K562 (cell line): ENCODE data around the gene RBM19. TPM values are rescaled to one million over a fixed set of nuclear protein-coding genes. Genes with fewer than 3 reads are reported as not detected.

Source experiments
- AFF4 ChIP-seq: sonication (generic); formaldehyde crosslinking; IDR thresholded peaks from 2 replicates; pipeline ENCODE4 v1.8.0; 2023; ENCODE audit warnings: mild to moderate bottlenecking, missing genetic modification reagents
- BACH1 ChIP-seq: fragments of 200-800 bp; sonication (Bioruptor generic); IDR thresholded peaks from 2 replicates; pipeline ENCODE4 v1.6.1; 2016; ENCODE audit warnings: missing genetic modification characterization, missing compliant biosample characterization
- BRD4 ChIP-seq: fragments of 200-600 bp; sonication (generic); IDR thresholded peaks from 2 replicates; pipeline ENCODE4 v1.6.1; 2017; ENCODE audit warnings: inconsistent platforms
- CREB1 ChIP-seq, 2 experiments: sonication (generic) in 1 of 2; formaldehyde crosslinking in 1 of 2; IDR thresholded peaks; 2 replicates each; pipeline versions ENCODE4 v1.6.1 to v1.8.0; 2012 to 2022; ENCODE audit warnings: inconsistent platforms in 1 of 2, mild to moderate bottlenecking in 1 of 2, missing genetic modification reagents in 1 of 2, moderate library complexity in 1 of 2
- CREBBP ChIP-seq: IDR thresholded peaks from one replicate; pipeline ENCODE4 v1.6.1; 2012; ENCODE audit warnings: low read depth, mild to moderate bottlenecking, control low read depth, inconsistent platforms, low read length
- DLX4 ChIP-seq: fragments of 250-450 bp; sonication (Bioruptor Pico); IDR thresholded peaks from 2 replicates; pipeline ENCODE4 v1.6.1; 2021; ENCODE audit warnings: mild to moderate bottlenecking
- GABPA ChIP-seq: fragments of 200-800 bp; sonication (Bioruptor generic); conservative IDR thresholded peaks from 2 replicates; pipeline ENCODE4 v1.6.1; 2016; ENCODE audit warnings: low read depth, missing genetic modification characterization, missing compliant biosample characterization
- HDAC6 ChIP-seq: IDR thresholded peaks from 2 replicates; pipeline ENCODE4 v1.6.1; 2012; ENCODE audit warnings: low read depth, mild to moderate bottlenecking, control low read depth, inconsistent platforms, low read length, moderate library complexity
- LEF1 ChIP-seq: fragments of 450-650 bp; IDR thresholded peaks from 2 replicates; pipeline ENCODE4 v1.6.1; 2016; ENCODE audit warnings: mild to moderate bottlenecking
- SMAD4 ChIP-seq: fragments of 250-450 bp; sonication (Bioruptor Pico); conservative IDR thresholded peaks from 2 replicates; pipeline ENCODE4 v1.8.0; 2021; ENCODE audit warnings: inconsistent platforms, mild to moderate bottlenecking, moderate library complexity
- SMARCA4 ChIP-seq: fragments of 450-650 bp; IDR thresholded peaks from 2 replicates; pipeline ENCODE4 v1.6.1; 2016
- SP1 ChIP-seq: sonication (generic); formaldehyde crosslinking; IDR thresholded peaks from 2 replicates; pipeline ENCODE4 v1.8.1; 2022; ENCODE audit warnings: mild to moderate bottlenecking, missing genetic modification reagents
- SRSF7 ChIP-seq: fragments of 200-400 bp; formaldehyde crosslinking; optimal IDR thresholded peaks from 2 replicates; pipeline ENCODE3; 2017; ENCODE audit warnings: mild to moderate bottlenecking, low read depth, low read length
- ZBTB33 ChIP-seq: sonication (generic); formaldehyde crosslinking; IDR thresholded peaks from 2 replicates; pipeline ENCODE4 v1.8.1; 2023; ENCODE audit warnings: mild to moderate bottlenecking, missing genetic modification reagents
- ZKSCAN8 ChIP-seq: fragments of 200-800 bp; sonication (Bioruptor generic); IDR thresholded peaks from 2 replicates; pipeline ENCODE4 v1.6.1; 2016; ENCODE audit warnings: missing genetic modification characterization, missing compliant biosample characterization
- ZNF212 ChIP-seq: fragments of 450-650 bp; formaldehyde crosslinking; IDR thresholded peaks from 2 replicates; pipeline ENCODE4 v1.4.0; 2020; ENCODE audit warnings: mild to moderate bottlenecking
- ZNF408 ChIP-seq: fragments of 250-450 bp; sonication (Bioruptor Pico); IDR thresholded peaks from 2 replicates; pipeline ENCODE4 v1.4.0; 2020; ENCODE audit warnings: low read depth, mild to moderate bottlenecking, moderate library complexity
- ZNF584 ChIP-seq: fragments of 200-800 bp; sonication (Bioruptor generic); IDR thresholded peaks from 2 replicates; pipeline ENCODE4 v1.6.1; 2016; ENCODE audit warnings: low read depth, mild to moderate bottlenecking, missing genetic modification characterization, missing compliant biosample characterization
- polyA plus RNA-seq, 8 experiments: library from polyadenylated mRNA; depleted of rRNA in 4 of 8; stranded (reverse) in 5 of 8; unstranded in 3 of 8; fragments of >200 nt; fragmentation: Nextera tagmentation in 2 of 8; fragmentation: Illumina TruSeq in 1 of 8; extraction: Ambion mirVana in 2 of 8; extraction: Trizol in 1 of 8; gene quantifications; 2 replicates each; pipeline versions ENCODE4 v1.2.1 to v1.2.3, GENCODE V29; 2011 to 2014; ENCODE audit warnings: inconsistent platforms in 1 of 8, missing spikeins in 1 of 8
- total RNA-seq, 7 experiments: library from RNA; depleted of rRNA in 6 of 7; stranded (reverse); fragments of >200 nt in 6 of 7; fragmentation: Illumina TruSeq in 2 of 7; extraction: Trizol in 2 of 7; gene quantifications; 2 replicates each; pipeline versions ENCODE4 v1.2.1 to v1.2.3, GENCODE V29; 2011 to 2021; ENCODE audit warnings: low replicate concordance in 1 of 7
- TF ChIP-seq, protein P1 (sequence below): fragments of 450-650 bp; IDR thresholded peaks from one replicate; pipeline ENCODE4 v1.6.1; 2018; ENCODE audit warnings: mild to moderate bottlenecking, moderate library complexity; ENCODE audit not compliant: partially characterized antibody
- TF ChIP-seq, protein P2 (sequence below): fragments of 450-650 bp; formaldehyde crosslinking; IDR thresholded peaks from 2 replicates; pipeline ENCODE4 v1.4.0; 2020; ENCODE audit warnings: mild to moderate bottlenecking, mixed read lengths

The RBM19 gene
- total and polyA plus RNA-seq, 9 of the 15 experiments (the other 6 are each of a cell fraction or from before 2014, with no cell fraction given): 16.0 to 58.4 (median 37.9) TPM

- TF ChIP-seq SRSF7: no peak
- no peak for TF ChIP-seq ZKSCAN8
- TF ChIP-seq, protein P1, sequence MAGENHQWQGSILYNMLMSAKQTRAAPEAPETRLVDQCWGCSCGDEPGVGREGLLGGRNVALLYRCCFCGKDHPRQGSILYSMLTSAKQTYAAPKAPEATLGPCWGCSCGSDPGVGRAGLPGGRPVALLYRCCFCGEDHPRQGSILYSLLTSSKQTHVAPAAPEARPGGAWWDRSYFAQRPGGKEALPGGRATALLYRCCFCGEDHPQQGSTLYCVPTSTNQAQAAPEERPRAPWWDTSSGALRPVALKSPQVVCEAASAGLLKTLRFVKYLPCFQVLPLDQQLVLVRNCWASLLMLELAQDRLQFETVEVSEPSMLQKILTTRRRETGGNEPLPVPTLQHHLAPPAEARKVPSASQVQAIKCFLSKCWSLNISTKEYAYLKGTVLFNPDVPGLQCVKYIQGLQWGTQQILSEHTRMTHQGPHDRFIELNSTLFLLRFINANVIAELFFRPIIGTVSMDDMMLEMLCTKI: no peak
- no peak for TF ChIP-seq DLX4 (CRISPR knock-in tag)
- no peak for TF ChIP-seq GABPA (tag)
- TF ChIP-seq, protein P2, sequence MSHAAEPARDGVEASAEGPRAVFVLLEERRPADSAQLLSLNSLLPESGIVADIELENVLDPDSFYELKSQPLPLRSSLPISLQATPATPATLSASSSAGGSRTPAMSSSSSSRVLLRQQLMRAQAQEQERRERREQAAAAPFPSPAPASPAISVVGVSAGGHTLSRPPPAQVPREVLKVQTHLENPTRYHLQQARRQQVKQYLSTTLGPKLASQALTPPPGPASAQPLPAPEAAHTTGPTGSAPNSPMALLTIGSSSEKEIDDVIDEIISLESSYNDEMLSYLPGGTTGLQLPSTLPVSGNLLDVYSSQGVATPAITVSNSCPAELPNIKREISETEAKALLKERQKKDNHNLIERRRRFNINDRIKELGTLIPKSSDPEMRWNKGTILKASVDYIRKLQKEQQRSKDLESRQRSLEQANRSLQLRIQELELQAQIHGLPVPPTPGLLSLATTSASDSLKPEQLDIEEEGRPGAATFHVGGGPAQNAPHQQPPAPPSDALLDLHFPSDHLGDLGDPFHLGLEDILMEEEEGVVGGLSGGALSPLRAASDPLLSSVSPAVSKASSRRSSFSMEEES (CRISPR knock-in tag): no peak
- TF ChIP-seq ZNF212 (CRISPR knock-in tag): no peak
- no peak for TF ChIP-seq HDAC6
- TF ChIP-seq ZNF584: 0 out of 2 replicates have a peak, but pooled peaks have one; percentile 60
- TF ChIP-seq SMAD4 (CRISPR knock-in tag): peak; percentile 37; the same call in 1 of the 2 replicates
- TF ChIP-seq AFF4 (CRISPR knock-in tag): no peak
- 0 out of 2 replicates have a peak, but pooled peaks have one; percentile 24 for TF ChIP-seq BACH1 (tag)
- TF ChIP-seq CREB1 (IDR thresholded peaks at IDR 0.05): no peak
- 0 out of 2 replicates have a peak, but pooled peaks have one; percentile 24 for TF ChIP-seq CREB1 (CRISPR knock-in tag; IDR thresholded peaks at IDR 0.05)
- TF ChIP-seq ZBTB33 (CRISPR knock-in tag): no peak
- no peak for TF ChIP-seq CREBBP
- no peak for TF ChIP-seq BRD4
- no peak for TF ChIP-seq LEF1
- no peak for TF ChIP-seq ZNF408 (CRISPR knock-in tag)
- no peak for TF ChIP-seq SP1 (CRISPR knock-in tag)
- peak; percentile 20; the same call in 1 of the 2 replicates for TF ChIP-seq SMARCA4
Observed at GRCh38 chr12:113860950-113861349, 105.2 kb downstream of the RBM19 start (continued).
